HepG2 (cell line): ENCODE results near the gene FGFR3. TPM values are rescaled to one million over a fixed set of nuclear protein-coding genes. Genes with fewer than 3 reads are reported as not detected.

Experiments used
- AHDC1 ChIP-seq: sonication (generic); formaldehyde crosslinking; IDR thresholded peaks from 2 replicates; pipeline ENCODE4 v1.5.1; 2020; ENCODE audit warnings: mild to moderate bottlenecking, missing genetic modification reagents, borderline replicate concordance
- ARNTL ChIP-seq: sonication (generic); formaldehyde crosslinking; IDR thresholded peaks from 2 replicates; pipeline ENCODE4 v1.4.0; 2020; ENCODE audit warnings: mild to moderate bottlenecking, missing genetic modification reagents
- ATF1 ChIP-seq: IDR thresholded peaks from 2 replicates; pipeline ENCODE4 v1.6.1; 2016; ENCODE audit warnings: mild to moderate bottlenecking, control low read depth
- ATF3 ChIP-seq: sonication (generic); formaldehyde crosslinking; IDR thresholded peaks from 2 replicates; pipeline ENCODE4 v1.4.0; 2020; ENCODE audit warnings: missing genetic modification reagents
- CTCF ChIP-seq: sonication (generic); formaldehyde crosslinking; IDR thresholded peaks from 2 replicates; pipeline ENCODE4 v1.5.0; 2020; ENCODE audit warnings: mild to moderate bottlenecking, missing genetic modification reagents, moderate library complexity
- DZIP1 ChIP-seq: sonication (generic); formaldehyde crosslinking; IDR thresholded peaks from 2 replicates; pipeline ENCODE4 v1.5.0; 2020; ENCODE audit warnings: mild to moderate bottlenecking, missing genetic modification reagents
- FOXM1 ChIP-seq: sonication (generic); formaldehyde crosslinking; IDR thresholded peaks from 2 replicates; pipeline ENCODE4 v1.5.0; 2020; ENCODE audit warnings: missing genetic modification reagents
- FOXP4 ChIP-seq: sonication (generic); formaldehyde crosslinking; IDR thresholded peaks from 2 replicates; pipeline ENCODE4 v1.4.0; 2020; ENCODE audit warnings: missing genetic modification reagents
- ISL2 ChIP-seq: sonication (generic); formaldehyde crosslinking; IDR thresholded peaks from 2 replicates; pipeline ENCODE4 v1.5.0; 2020; ENCODE audit warnings: missing genetic modification reagents
- KAT2B ChIP-seq: fragments of 150-350 bp; IDR thresholded peaks from 2 replicates; pipeline ENCODE4 v1.6.1; 2014; ENCODE audit warnings: low read depth, low read length, borderline replicate concordance
- PAF1 ChIP-seq: IDR thresholded peaks from 2 replicates; pipeline ENCODE4 v1.6.1; 2016; ENCODE audit warnings: missing genetic modification reagents, missing compliant biosample characterization
- PCBP2 ChIP-seq: fragments of 200-400 bp; formaldehyde crosslinking; optimal IDR thresholded peaks from 2 replicates; pipeline ENCODE3; 2018; ENCODE audit warnings: low read length, low read depth; ENCODE audit not compliant: poor library complexity, severe bottlenecking
- ZNF124 ChIP-seq: sonication (generic); formaldehyde crosslinking; IDR thresholded peaks from 2 replicates; pipeline ENCODE4 v1.4.0; 2020; ENCODE audit warnings: missing genetic modification reagents
- ZNF143 ChIP-seq: sonication (generic); formaldehyde crosslinking; IDR thresholded peaks from 2 replicates; pipeline ENCODE4 v1.4.0; 2020; ENCODE audit warnings: missing genetic modification reagents
- ZNF224 ChIP-seq: sonication (generic); formaldehyde crosslinking; IDR thresholded peaks from 2 replicates; pipeline ENCODE4 v1.5.0; 2020; ENCODE audit warnings: mild to moderate bottlenecking, missing genetic modification reagents
- ZNF317 ChIP-seq: sonication (generic); formaldehyde crosslinking; IDR thresholded peaks from 2 replicates; pipeline ENCODE4 v1.5.0; 2020; ENCODE audit warnings: mild to moderate bottlenecking, missing genetic modification reagents
- ZNF598 ChIP-seq: sonication (generic); formaldehyde crosslinking; IDR thresholded peaks from 2 replicates; pipeline ENCODE4 v1.5.1; 2020; ENCODE audit warnings: mild to moderate bottlenecking, missing genetic modification reagents, borderline replicate concordance
- polyA plus RNA-seq, 8 experiments: library from polyadenylated mRNA; depleted of rRNA in 3 of 8; stranded (reverse) in 7 of 8; unstranded in 1 of 8; fragments of >200 nt; fragmentation: Illumina TruSeq in 4 of 8; extraction: Trizol in 4 of 8; gene quantifications; 2 replicates each; pipeline versions ENCODE4 v1.2.1 to v1.2.3, GENCODE V29; 2011 to 2016; ENCODE audit warnings: low read depth in 4 of 8, missing spikeins in 1 of 8, mixed read lengths in 1 of 8; ENCODE audit not compliant: insufficient read depth in 1 of 8
- total RNA-seq, 5 experiments: library from RNA; depleted of rRNA; stranded (reverse); fragments of >200 nt; fragmentation: Illumina TruSeq; extraction: Trizol; gene quantifications; 2 replicates each; pipeline ENCODE4 v1.2.3, GENCODE V29; 2016; ENCODE audit warnings: low read depth in 1 of 5

Gene FGFR3
- total and polyA plus RNA-seq, 2 of the 13 experiments (the other 11 are each of a cell fraction or from before 2014, with no cell fraction given): 103 to 109 TPM

GRCh38 chr4:1746919-1747602 is 46.0 kb upstream of the FGFR3 start (continued):
- peak; percentile 87 for TF ChIP-seq ISL2 (CRISPR knock-in tag)
- no peak for TF ChIP-seq ZNF598 (CRISPR knock-in tag)
- TF ChIP-seq ZNF124 (CRISPR knock-in tag): peak; percentile 28; the same call in 1 of the 2 replicates
- peak; percentile 35; the same call in 1 of the 2 replicates for TF ChIP-seq AHDC1 (CRISPR knock-in tag)
- TF ChIP-seq FOXM1 (CRISPR knock-in tag): no peak; the same call in 1 of the 2 replicates
- no peak for TF ChIP-seq KAT2B
- peak; percentile 60; the same call in 1 of the 2 replicates for TF ChIP-seq ZNF224 (CRISPR knock-in tag)
- TF ChIP-seq ATF1 (CRISPR knock-in tag): no peak
- TF ChIP-seq ATF3 (CRISPR knock-in tag): no peak
- TF ChIP-seq ZNF143 (CRISPR knock-in tag): peak; percentile 60; the same call in 1 of the 2 replicates
- TF ChIP-seq DZIP1 (CRISPR knock-in tag): no peak
- TF ChIP-seq CTCF (CRISPR knock-in tag): peak; percentile 57
- TF ChIP-seq ZNF317 (CRISPR knock-in tag): peak; percentile 26; the same call in 1 of the 2 replicates
- TF ChIP-seq ARNTL (CRISPR knock-in tag): peak; percentile 46; the same call in 1 of the 2 replicates
- TF ChIP-seq PCBP2: no peak
- peak; percentile 78 for TF ChIP-seq FOXP4
- TF ChIP-seq PAF1 (CRISPR knock-in tag): no peak
